Neuron (in vitro differentiated cells): ENCODE measurements around the gene COL17A1.

Experiments
- H2AFZ ChIP-seq: one replicate; pipeline ENCODE4 v1.6.1; 2013; ENCODE audit warnings: low read depth, mild to moderate bottlenecking, inconsistent platforms, low read length, moderate library complexity
- H3K27me3 ChIP-seq: one replicate; pipeline ENCODE4 v1.6.1; 2013; ENCODE audit warnings: low read length; ENCODE audit not compliant: insufficient read depth
- H3K36me3 ChIP-seq: one replicate; pipeline ENCODE4 v1.6.1; 2013; ENCODE audit warnings: low read length; ENCODE audit not compliant: insufficient read depth
- H3K4me1 ChIP-seq: one replicate; pipeline ENCODE4 v1.6.1; 2013; ENCODE audit warnings: low read length; ENCODE audit not compliant: insufficient read depth
- H3K4me3 ChIP-seq: 2 replicates; pipeline ENCODE4 v1.5.1; 2013; ENCODE audit warnings: mild to moderate bottlenecking, low read length, moderate library complexity
- H3K9me3 ChIP-seq: one replicate; pipeline ENCODE4 v1.6.1; 2013; ENCODE audit warnings: low read length

The COL17A1 gene

GRCh38 chr10:104109908-104110662 lies 24.4 kb upstream of the COL17A1 start:
- Histone ChIP-seq H3K27me3 (no peaks in the 10 kb centered on the region), H3K4me1 (no peaks in the 10 kb centered on the region), H3K4me3 (no peak overlapping the region), H3K9me3 (peaks cover 1% of the 10 kb centered on the region), H3K36me3 (no peaks in the 10 kb centered on the region), H2AFZ (no peak overlapping the region)

GRCh38 chr10:104104926-104105325 lies 19.2 kb upstream of the COL17A1 start:
- H2AFZ ChIP-seq = no peak overlapping the region
- no peaks in the 10 kb centered on the region for H3K4me1 ChIP-seq
- H3K4me3 ChIP-seq = no peak overlapping the region
- peaks cover 3% of the 10 kb centered on the region for H3K27me3 ChIP-seq
- peaks cover 1% of the 10 kb centered on the region for H3K9me3 ChIP-seq
- no peaks in the 10 kb centered on the region for H3K36me3 ChIP-seq

GRCh38 chr10:104104418-104104817 lies 18.7 kb upstream of the COL17A1 start:
- Histone ChIP-seq H3K4me3 (no peak overlapping the region), H3K36me3 (no peaks in the 10 kb centered on the region), H3K9me3 (no peaks in the 10 kb centered on the region), H3K4me1 (no peaks in the 10 kb centered on the region), H2AFZ (no peak overlapping the region), H3K27me3 (peaks cover 3% of the 10 kb centered on the region)

- no peaks in the 10 kb centered on the region for H3K9me3 ChIP-seq
- H2AFZ ChIP-seq = no peak overlapping the region
- peaks cover 3% of the 10 kb centered on the region for H3K27me3 ChIP-seq
- no peaks in the 10 kb centered on the region for H3K4me1 ChIP-seq
- no peak overlapping the region for H3K4me3 ChIP-seq
- no peaks in the 10 kb centered on the region for H3K36me3 ChIP-seq
Observed at GRCh38 chr10:104103956-104104355, 18.3 kb upstream of the COL17A1 start.

- H3K4me1 ChIP-seq = no peaks in the 10 kb centered on the region
- H3K4me3 ChIP-seq = no peak overlapping the region
- peaks cover 3% of the 10 kb centered on the region for H3K27me3 ChIP-seq
Observed at GRCh38 chr10:104101902-104102301, 16.2 kb upstream of the COL17A1 start.

GRCh38 chr10:104100795-104101194 lies 15.1 kb upstream of the COL17A1 start:
- Histone ChIP-seq H3K27me3 (peaks cover 3% of the 10 kb centered on the region), H3K4me3 (no peak overlapping the region), H2AFZ (no peak overlapping the region), H3K9me3 (peaks cover 4% of the 10 kb centered on the region), H3K4me1 (no peaks in the 10 kb centered on the region), H3K36me3 (no peaks in the 10 kb centered on the region)

More at GRCh38 chr10:104101902-104102301, 16.2 kb upstream of the COL17A1 start:
- Histone ChIP-seq H3K9me3 (no peaks in the 10 kb centered on the region), H3K36me3 (no peaks in the 10 kb centered on the region), H2AFZ (no peak overlapping the region)

- H3K4me1 ChIP-seq = no peaks in the 10 kb centered on the region
- no peaks in the 10 kb centered on the region for H3K36me3 ChIP-seq
- H3K9me3 ChIP-seq = peaks cover 4% of the 10 kb centered on the region
- peaks cover 3% of the 10 kb centered on the region for H3K27me3 ChIP-seq
- H2AFZ ChIP-seq = no peak overlapping the region
- no peak overlapping the region for H3K4me3 ChIP-seq
Observed at GRCh38 chr10:104099941-104100340, 14.3 kb upstream of the COL17A1 start.

GRCh38 chr10:104099269-104099668 lies 13.6 kb upstream of the COL17A1 start:
- no peaks in the 10 kb centered on the region for H3K4me1 ChIP-seq
- no peak overlapping the region for H2AFZ ChIP-seq
- H3K9me3 ChIP-seq = peaks cover 4% of the 10 kb centered on the region
- H3K36me3 ChIP-seq = no peaks in the 10 kb centered on the region
- peaks cover 3% of the 10 kb centered on the region for H3K27me3 ChIP-seq
- H3K4me3 ChIP-seq = no peak overlapping the region

GRCh38 chr10:104098358-104098925 lies 12.8 kb upstream of the COL17A1 start:
- no peak overlapping the region for H3K4me3 ChIP-seq
- peaks cover 4% of the 10 kb centered on the region for H3K9me3 ChIP-seq
- no peak overlapping the region for H2AFZ ChIP-seq
- H3K27me3 ChIP-seq = peaks cover 3% of the 10 kb centered on the region
- no peaks in the 10 kb centered on the region for H3K4me1 ChIP-seq
- H3K36me3 ChIP-seq = no peaks in the 10 kb centered on the region

- Histone ChIP-seq H3K27me3 (no peaks in the 10 kb centered on the region), H3K36me3 (no peaks in the 10 kb centered on the region), H3K4me3 (no peak overlapping the region)
Observed at GRCh38 chr10:104096692-104097091, 11.0 kb upstream of the COL17A1 start.

GRCh38 chr10:104092749-104093148 lies 7.1 kb upstream of the COL17A1 start:
- Histone ChIP-seq H3K9me3 (peaks cover 4% of the 10 kb centered on the region), H3K36me3 (no peaks in the 10 kb centered on the region), H2AFZ (no peak overlapping the region), H3K4me3 (no peak overlapping the region), H3K4me1 (peaks cover 21% of the 10 kb centered on the region), H3K27me3 (no peaks in the 10 kb centered on the region)

More at GRCh38 chr10:104096692-104097091, 11.0 kb upstream of the COL17A1 start:
- no peaks in the 10 kb centered on the region for H3K4me1 ChIP-seq
- no peak overlapping the region for H2AFZ ChIP-seq
- H3K9me3 ChIP-seq = peaks cover 4% of the 10 kb centered on the region

GRCh38 chr10:104090611-104091010 lies 4.9 kb upstream of the COL17A1 start:
- Histone ChIP-seq H2AFZ (no peak overlapping the region), H3K4me3 (no peak overlapping the region), H3K36me3 (no peaks in the 10 kb centered on the region), H3K4me1 (peaks cover 21% of the 10 kb centered on the region), H3K27me3 (no peaks in the 10 kb centered on the region), H3K9me3 (no peaks in the 10 kb centered on the region)

- Histone ChIP-seq H3K36me3 (no peaks in the 10 kb centered on the region), H3K9me3 (no peaks in the 10 kb centered on the region), H3K27me3 (no peaks in the 10 kb centered on the region), H2AFZ (no peak overlapping the region), H3K4me1 (peaks cover 21% of the 10 kb centered on the region), H3K4me3 (no peak overlapping the region)
Observed at GRCh38 chr10:104089621-104090020, 3.9 kb upstream of the COL17A1 start.
